Activated naive CD4-positive, alpha-beta T cell treated with anti-CD3 and anti-CD28 coated beads, Interleukin-2, amount 10 ng/mL, durations not matched to agents 7 days and 5 days (primary cell): ENCODE data around the gene IRGQ.

Source experiments
- CTCF ChIA-PET: fragments of 350-600 bp; sonication (Branson Sonifier 250); formaldehyde crosslinking; loops from one replicate; lab custom pipeline; 2021; ENCODE audit warnings: antibody characterized with exemption; lab: Charles Lee
- DNase-seq: peaks from one replicate; pipeline ENCODE4 v3.0.0-alpha.2; 2020
- H3K27ac Mint-ChIP-seq: one replicate; pipeline ENCODE4 v1.8.0; 2021; ENCODE audit warnings: mild to moderate bottlenecking, moderate library complexity, mixed read lengths
- H3K27me3 Mint-ChIP-seq: one replicate; pipeline ENCODE4 v1.8.0; 2021; ENCODE audit warnings: mild to moderate bottlenecking, mixed read lengths
- H3K36me3 Mint-ChIP-seq: one replicate; pipeline ENCODE4 v1.8.0; 2021; ENCODE audit warnings: mixed read lengths
- H3K4me1 Mint-ChIP-seq: one replicate; pipeline ENCODE4 v1.8.0; 2021; ENCODE audit warnings: mixed read lengths
- H3K4me3 Mint-ChIP-seq: one replicate; pipeline ENCODE4 v1.8.0; 2021; ENCODE audit warnings: mild to moderate bottlenecking, moderate library complexity, mixed read lengths
- H3K9me3 Mint-ChIP-seq: one replicate; pipeline ENCODE4 v1.8.0; 2021; ENCODE audit warnings: mixed read lengths

IRGQ gene

DNA sequence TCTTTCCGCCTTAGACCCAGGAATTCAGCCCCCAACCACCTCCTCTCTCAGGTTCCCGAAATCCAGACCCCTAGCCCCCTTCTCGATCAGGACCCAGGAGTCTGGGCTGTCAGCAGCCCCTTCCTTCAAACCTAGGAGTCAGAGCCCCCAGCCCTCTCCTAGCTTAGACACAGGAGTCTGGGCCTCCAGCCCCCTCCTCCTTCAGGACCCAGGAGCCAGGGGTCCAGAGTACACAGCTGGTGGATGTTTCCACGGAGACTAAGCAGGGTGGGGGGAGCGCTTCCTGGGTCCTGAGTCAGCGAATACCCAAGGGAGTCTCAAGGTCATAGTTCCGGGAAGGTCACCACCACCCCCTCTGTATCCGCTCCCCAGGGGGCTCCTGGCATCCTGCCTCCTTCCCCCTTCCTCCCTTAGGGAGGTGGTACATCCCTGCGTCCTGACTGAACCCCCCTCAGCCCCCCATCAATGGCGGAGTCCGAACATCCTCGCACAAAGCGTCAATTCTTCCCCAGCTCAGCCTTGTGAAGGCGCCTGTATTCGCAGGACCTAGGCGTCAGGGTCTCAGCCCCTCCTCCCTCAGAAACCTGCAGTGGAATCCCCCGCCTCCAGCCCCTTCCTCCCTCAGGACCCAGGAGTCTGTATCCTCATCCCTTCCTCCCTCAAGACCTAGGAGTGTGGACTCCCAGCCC, 39.1 kb upstream of the IRGQ start:
- H3K36me3 Mint-ChIP-seq = no peaks in the 10 kb centered on the region
- H3K27ac Mint-ChIP-seq = peak overlapping the region; percentile 56
- H3K27me3 Mint-ChIP-seq = peaks cover 77% of the 10 kb centered on the region
- H3K4me3 Mint-ChIP-seq = no peak overlapping the region
- H3K4me1 Mint-ChIP-seq = peaks cover 11% of the 10 kb centered on the region
- DNase-seq = no peak
- H3K9me3 Mint-ChIP-seq = no peaks in the 10 kb centered on the region
- CTCF ChIA-PET = no interaction called here

DNA sequence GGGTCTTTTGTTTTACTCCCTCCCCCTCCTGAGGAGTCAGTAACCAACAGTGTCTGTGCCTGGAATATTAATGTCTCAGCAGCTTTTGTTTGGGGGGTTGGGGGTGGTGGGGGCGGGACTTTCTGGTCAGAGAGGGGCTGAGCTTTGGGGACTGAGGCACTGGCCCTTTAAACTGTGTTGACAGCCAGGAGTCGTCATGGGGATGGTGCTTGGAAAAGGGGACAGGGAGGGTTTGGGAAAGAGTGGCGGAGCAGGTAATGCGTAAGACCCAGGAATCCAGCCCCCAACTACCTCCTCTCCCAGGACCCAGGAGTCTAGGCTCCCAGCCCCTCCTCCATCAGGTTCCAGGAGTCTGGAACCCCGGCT, 38.6 kb upstream of the IRGQ start:
- Mint-ChIP-seq H3K4me3 (no peak overlapping the region), H3K27me3 (peaks cover 73% of the 10 kb centered on the region), H3K4me1 (peaks cover 9% of the 10 kb centered on the region), H3K9me3 (no peaks in the 10 kb centered on the region), H3K27ac (no peak overlapping the region), H3K36me3 (no peaks in the 10 kb centered on the region)
- DNase-seq = no peak
- CTCF ChIA-PET = interaction anchor here (0.6 kb wide), 1 partner anchor 15 kb away, joined by 3 read pairs; no protein-coding TSS in a partner anchor

DNA sequence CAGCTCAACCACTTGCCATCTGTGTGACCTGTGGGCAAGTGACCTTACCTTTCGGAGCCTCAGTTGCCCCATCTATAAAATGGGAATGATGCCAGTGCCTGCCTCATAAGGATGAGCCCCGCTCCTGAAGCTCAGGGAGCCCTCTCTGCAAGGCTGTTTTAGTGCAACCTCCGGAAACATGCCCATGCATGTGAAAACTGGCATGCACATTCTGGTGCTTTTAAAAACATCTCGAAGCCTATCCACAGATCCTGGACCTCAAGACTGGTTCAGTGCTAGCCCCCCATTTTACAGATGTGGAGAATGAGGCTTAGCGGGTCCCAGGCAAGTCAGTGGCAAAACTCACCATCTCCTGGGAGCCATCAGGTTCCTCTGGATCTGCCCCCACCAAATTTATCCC, 38.1 kb upstream of the IRGQ start:
- Mint-ChIP-seq H3K27me3 (peaks cover 70% of the 10 kb centered on the region), H3K9me3 (no peaks in the 10 kb centered on the region), H3K27ac (no peak overlapping the region), H3K36me3 (no peaks in the 10 kb centered on the region), H3K4me1 (peaks cover 7% of the 10 kb centered on the region), H3K4me3 (no peak overlapping the region)
- CTCF ChIA-PET = interaction anchor here (0.6 kb wide), 1 partner anchor 15 kb away, joined by 3 read pairs; no protein-coding TSS in a partner anchor
- DNase-seq = no peak

DNA sequence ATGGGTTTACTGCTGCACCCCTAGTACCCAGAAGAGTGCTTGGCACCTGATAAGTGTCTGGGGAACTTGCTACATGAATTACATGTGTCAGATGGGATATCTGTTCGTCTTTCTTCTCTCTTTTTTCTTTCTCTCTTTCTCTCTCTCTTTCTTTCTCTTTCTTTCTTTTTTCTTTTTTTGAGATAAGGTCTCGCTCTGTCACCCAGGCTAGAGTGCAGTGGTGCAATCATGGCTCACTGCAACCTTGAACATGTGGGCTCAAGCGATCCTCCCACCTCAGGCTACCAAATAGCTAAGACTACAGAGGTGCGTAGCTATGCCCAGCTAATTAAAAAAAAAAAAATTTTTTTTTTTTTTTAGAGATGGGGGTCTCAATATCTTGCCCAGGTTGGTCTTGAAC, 37.6 kb upstream of the IRGQ start:
- Mint-ChIP-seq H3K27me3 (peaks cover 65% of the 10 kb centered on the region), H3K4me3 (no peak overlapping the region), H3K9me3 (no peaks in the 10 kb centered on the region), H3K4me1 (peaks cover 3% of the 10 kb centered on the region), H3K36me3 (no peaks in the 10 kb centered on the region), H3K27ac (no peak overlapping the region)
- DNase-seq = no peak
- CTCF ChIA-PET = no interaction called here

DNA sequence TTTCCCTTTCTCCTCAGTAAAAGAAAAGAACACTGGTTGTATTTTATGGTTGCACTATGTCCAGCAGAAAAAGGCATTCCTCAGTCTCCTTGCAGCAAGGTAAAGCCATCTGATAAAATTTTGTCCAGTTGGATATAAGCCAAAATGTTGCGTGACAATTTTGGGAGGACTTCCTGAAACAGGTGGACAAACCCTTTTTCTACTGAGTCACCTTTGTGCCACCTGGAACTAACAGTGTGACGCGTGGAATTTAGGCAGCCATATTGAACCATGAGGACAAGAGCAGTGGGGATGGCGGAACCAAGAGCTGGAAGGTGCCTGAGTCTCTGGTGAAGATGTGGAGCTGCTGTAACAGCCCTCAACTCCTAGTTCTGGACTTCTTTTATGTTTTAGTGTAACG, 35.6 kb upstream of the IRGQ start:
- Mint-ChIP-seq H3K9me3 (no peaks in the 10 kb centered on the region), H3K27me3 (peaks cover 61% of the 10 kb centered on the region), H3K4me1 (peaks cover 11% of the 10 kb centered on the region), H3K27ac (no peak overlapping the region), H3K36me3 (no peaks in the 10 kb centered on the region), H3K4me3 (no peak overlapping the region)
- CTCF ChIA-PET = no interaction called here
- no peak for DNase-seq

DNA sequence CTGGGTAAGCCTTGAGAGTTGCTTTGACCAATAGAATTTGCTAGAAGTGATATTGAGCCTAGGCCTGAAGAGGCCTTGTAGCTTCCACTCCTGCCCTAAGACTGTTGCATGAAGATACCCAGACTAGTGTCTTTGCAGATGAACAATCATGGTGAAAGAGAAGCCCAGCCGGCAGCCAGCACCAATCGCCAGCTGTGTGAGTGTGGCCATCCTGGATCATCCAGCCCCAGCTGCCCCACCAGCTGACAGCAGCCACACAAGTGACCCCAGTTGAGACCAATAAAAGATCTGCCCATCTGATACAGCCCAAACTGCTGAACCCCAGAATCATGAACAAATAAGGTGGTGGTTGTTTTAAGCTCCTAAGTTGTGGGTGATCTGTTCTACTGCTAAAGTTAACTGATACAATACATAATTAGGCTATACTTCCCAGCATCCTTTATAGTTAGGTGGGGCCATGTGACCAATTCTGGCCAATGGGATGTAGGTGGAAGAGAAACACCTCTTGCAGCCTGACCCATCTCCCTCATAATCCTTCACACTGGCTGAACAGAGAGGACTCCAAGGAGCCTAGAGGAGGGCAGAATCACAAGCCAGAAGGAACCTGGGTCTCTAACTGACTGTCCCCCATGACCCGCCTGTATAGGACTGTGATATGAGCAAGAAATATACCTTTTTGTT, 32.9 kb upstream of the IRGQ start:
- CTCF ChIA-PET = no interaction called here
- Mint-ChIP-seq H3K4me1 (peaks cover 32% of the 10 kb centered on the region), H3K4me3 (no peak overlapping the region)

DNA sequence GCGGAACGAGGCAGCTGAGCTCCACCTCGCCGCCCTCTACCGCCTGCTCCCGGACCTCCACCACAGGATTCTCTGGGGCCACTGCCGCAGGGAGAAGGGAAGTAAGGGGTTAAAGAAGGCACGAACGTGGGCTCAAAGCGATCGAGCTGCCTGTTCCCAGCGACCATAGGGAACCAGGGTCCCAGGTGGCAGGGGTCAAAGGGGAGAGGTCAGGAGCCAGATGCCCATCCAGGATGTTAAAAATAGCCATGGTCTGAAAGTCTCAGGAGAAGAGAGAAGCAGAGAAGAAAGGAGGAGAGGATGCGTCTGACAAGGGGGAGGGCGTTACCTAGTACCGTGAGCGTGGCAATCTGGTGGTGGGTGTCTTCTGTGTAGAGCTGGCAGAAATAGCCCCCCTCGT, 30.9 kb upstream of the IRGQ start:
- no peak overlapping the region for H3K4me3 Mint-ChIP-seq
- H3K9me3 Mint-ChIP-seq = no peaks in the 10 kb centered on the region
- peaks cover 27% of the 10 kb centered on the region for H3K27me3 Mint-ChIP-seq
- DNase-seq = no peak
- H3K27ac Mint-ChIP-seq = no peak overlapping the region
- H3K4me1 Mint-ChIP-seq = peaks cover 37% of the 10 kb centered on the region
- H3K36me3 Mint-ChIP-seq = no peaks in the 10 kb centered on the region
- CTCF ChIA-PET = interaction anchor here (0.6 to 1.3 kb wide), 2 partner anchors 32 to 187 kb away, joined by 3 read pairs; no protein-coding TSS in a partner anchor

More for the DNA sequence above, 32.9 kb upstream of the IRGQ start:
- no peak for DNase-seq
- no peaks in the 10 kb centered on the region for H3K36me3 Mint-ChIP-seq
- H3K9me3 Mint-ChIP-seq = no peaks in the 10 kb centered on the region
- H3K27ac Mint-ChIP-seq = no peak overlapping the region
- H3K27me3 Mint-ChIP-seq = peaks cover 46% of the 10 kb centered on the region

DNA sequence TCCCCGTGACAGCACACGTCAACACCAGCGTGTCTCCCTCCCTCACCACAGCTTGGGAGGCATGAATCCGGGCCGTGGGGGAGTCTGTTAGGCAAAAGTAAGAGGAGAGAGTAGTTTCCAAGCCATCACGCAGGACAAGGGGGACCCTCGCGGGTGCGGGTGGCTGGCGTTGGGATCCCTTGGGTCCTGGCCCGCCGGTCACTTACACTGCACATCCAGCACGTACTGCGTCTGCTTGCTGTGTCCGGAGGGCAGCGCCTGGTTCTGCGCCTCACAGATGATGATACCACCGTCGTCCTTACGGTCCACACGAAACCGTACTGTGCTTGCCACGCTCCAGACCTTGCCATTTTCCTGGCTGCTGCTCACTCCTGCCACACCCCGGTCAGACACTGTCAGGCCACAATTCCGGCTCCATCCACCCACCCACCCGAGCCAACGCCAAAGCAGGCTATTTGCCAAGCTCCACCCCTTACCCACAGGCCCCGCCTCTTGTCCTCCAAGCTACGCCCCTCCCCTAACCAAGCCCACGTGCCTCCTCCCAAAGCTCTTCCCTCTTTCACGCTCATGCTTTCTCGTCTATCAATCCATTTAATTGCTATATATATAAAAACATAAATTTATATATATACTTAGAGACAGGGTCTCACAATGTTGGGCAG, 30.1 kb upstream of the IRGQ start:
- Mint-ChIP-seq H3K4me3 (no peak overlapping the region), H3K27me3 (peaks cover 27% of the 10 kb centered on the region), H3K27ac (no peak overlapping the region), H3K9me3 (no peaks in the 10 kb centered on the region), H3K4me1 (peaks cover 40% of the 10 kb centered on the region), H3K36me3 (no peaks in the 10 kb centered on the region)
- peak; percentile 47 for DNase-seq
- CTCF ChIA-PET = interaction anchor here (0.6 to 1.3 kb wide), 4 partner anchors 32 to 186 kb away, joined by 3 read pairs; no protein-coding TSS in a partner anchor

DNA sequence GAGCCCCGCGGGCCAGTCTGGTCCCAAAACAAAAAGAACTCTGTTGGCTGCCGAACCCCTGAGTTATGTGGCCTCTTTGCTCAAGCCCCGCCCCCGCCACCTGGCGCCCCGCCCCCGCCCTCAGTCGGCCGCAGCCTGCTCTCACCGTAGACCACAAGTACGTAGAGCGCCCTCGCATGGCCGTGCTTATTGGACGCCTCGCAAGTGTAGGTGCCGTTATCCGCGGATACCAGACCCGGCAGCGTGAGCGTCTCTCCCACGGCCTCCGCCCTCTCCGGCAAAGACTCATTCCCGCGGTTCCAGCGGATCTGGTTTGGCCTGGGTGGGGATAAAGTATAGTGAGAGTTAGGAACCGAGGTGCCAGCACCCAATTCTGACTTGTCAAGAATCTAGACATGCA, 29.0 kb upstream of the IRGQ start:
- CTCF ChIA-PET = interaction anchor here (1.2 kb wide), 1 partner anchor 65 kb away, joined by 3 read pairs; no protein-coding TSS in a partner anchor

DNA sequence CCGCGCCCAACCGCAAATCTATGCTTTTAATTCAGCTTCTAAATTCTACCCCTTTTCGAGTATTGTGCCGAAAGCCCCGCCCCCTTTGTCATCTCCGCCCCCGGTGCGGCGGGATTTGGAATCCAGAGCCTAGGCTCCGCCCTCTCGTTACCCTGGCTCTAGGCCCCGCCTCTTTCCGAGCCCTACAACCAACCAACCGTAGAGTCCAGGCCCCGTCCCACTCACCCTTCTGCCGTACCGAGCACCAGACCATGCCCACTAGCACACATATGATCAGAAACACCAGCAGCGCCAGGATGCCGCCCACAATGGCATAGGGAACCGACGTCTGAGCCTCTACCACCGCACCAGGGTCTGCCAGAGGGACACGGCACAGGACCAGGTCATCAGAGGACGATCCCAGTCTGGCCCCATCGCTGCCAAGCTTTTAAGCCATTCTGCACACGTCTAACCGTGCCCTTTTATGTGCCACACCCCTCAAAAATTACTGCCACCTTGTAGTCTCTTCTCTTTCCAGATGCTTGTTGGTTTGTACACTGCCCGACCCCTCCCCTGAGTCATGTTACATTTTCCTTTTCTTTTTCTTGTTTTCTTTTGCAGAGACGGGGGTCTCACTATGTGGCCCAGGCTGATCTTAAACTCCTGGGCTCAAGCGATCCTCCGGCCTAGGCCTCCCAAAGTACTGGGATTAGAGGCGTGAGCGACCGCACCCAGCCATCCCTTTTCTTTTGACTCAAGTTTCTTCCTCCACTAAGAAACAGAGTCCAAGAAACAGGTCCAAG, 28.1 kb upstream of the IRGQ start:
- Mint-ChIP-seq H3K27me3 (peaks cover 27% of the 10 kb centered on the region), H3K27ac (no peak overlapping the region), H3K4me1 (peaks cover 55% of the 10 kb centered on the region), H3K9me3 (no peaks in the 10 kb centered on the region), H3K36me3 (no peaks in the 10 kb centered on the region), H3K4me3 (no peak overlapping the region)
- no peak for DNase-seq
- CTCF ChIA-PET = no interaction called here

More for the DNA sequence above, 29.0 kb upstream of the IRGQ start:
- peak; percentile 93 for DNase-seq
- Mint-ChIP-seq H3K4me3 (no peak overlapping the region), H3K27ac (peak overlapping the region; percentile 37), H3K36me3 (no peaks in the 10 kb centered on the region), H3K4me1 (peaks cover 49% of the 10 kb centered on the region), H3K27me3 (peaks cover 27% of the 10 kb centered on the region), H3K9me3 (no peaks in the 10 kb centered on the region)

DNA sequence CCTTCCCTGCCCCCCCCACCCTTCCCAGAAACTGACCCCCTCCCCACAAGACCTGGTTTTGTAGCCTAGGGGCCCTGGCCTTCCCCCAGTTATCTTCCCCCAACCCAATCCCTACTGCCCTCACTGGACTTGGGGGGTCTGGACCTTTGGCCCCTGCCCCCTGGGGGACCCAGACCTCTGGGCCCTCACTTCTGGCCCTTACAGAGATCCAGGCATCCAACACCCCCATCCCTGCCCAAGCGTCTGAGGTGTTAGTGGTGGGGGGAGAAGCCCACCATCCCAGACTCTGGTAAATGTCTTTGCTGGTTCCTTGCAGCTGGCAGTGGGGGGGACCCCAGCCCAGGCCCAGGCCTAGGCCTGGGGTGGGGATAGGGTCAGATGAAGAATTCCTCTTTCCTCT, 27.0 kb upstream of the IRGQ start:
- Mint-ChIP-seq H3K27ac (peak overlapping the region; percentile 42), H3K27me3 (peaks cover 26% of the 10 kb centered on the region), H3K4me3 (no peak overlapping the region), H3K9me3 (no peaks in the 10 kb centered on the region), H3K36me3 (no peaks in the 10 kb centered on the region), H3K4me1 (peaks cover 62% of the 10 kb centered on the region)
- CTCF ChIA-PET = no interaction called here
- DNase-seq = no peak

DNA sequence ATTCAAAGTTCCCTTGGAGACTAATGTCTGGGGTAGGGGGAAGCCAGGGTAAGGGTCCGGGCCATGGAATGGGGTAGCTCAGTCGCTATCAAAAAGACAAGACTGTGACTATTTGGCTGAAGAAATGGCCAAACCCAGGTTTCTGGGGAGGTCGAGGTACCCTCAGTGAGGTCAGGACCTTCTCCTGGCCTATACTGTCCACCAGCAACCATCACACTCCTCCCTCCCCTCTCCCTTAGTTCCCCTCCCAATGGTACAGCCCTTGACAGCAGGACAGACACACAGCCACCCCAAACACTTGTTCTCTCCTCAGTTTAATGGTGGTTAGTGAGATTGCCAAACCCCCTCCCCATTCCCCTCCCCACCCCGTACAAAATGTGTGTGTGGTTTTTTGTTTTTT, 26.1 kb upstream of the IRGQ start:
- Mint-ChIP-seq H3K4me1 (peaks cover 58% of the 10 kb centered on the region), H3K36me3 (no peaks in the 10 kb centered on the region), H3K4me3 (no peak overlapping the region), H3K27me3 (peaks cover 17% of the 10 kb centered on the region), H3K27ac (no peak overlapping the region), H3K9me3 (no peaks in the 10 kb centered on the region)
- DNase-seq = no peak
- CTCF ChIA-PET = interaction anchor here (0.9 kb wide), 1 partner anchor 67 kb away, joined by 3 read pairs; no protein-coding TSS in a partner anchor

DNA sequence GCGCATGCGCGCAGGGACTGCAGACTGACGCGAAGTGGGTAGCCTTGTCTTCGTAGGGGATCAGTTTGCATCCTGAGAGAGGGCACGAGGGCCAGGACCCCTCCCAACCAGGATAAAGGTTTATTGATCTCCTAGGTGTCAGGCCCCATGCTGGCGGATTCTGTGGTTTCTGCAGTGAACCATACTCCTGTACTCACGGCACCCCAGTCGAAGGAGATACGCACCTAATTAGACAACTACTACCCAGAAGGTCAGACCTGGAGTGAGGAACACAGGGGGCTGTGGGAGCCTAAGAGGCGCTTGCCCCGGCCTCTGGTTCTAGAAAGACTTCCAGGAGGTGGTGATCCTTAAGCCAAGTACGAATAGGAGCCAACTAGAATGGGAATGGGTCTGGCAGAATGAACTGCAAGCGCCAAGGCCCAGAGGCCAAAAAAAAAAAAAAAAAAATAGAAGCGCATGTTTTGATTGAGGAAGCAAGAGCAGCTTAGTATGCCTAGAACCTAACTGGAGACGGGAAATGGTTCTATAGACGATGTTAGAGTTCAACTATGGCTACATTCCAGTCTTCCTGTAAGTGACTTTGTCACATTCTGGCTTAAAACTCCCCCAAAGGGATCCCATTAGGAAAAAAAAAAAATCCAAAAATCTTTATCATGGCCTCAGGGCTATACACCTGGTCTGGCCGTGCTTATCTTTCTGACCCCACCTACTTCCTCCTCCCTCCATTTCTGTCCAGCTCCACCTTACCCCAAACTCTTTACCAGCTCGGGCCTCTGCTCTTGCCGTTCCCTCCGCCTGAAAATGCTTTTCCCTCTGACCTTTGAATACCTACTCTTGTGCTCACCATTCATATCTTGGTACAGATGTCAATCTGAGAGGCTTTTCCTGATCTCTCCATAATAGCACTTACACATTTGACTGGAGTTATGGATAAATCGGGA, 24.4 kb upstream of the IRGQ start:
- Mint-ChIP-seq H3K4me3 (peak overlapping the region; percentile 94), H3K4me1 (peaks cover 45% of the 10 kb centered on the region), H3K9me3 (no peaks in the 10 kb centered on the region), H3K27me3 (no peaks in the 10 kb centered on the region), H3K36me3 (no peaks in the 10 kb centered on the region), H3K27ac (peak overlapping the region; percentile 98)
- CTCF ChIA-PET = no interaction called here
- DNase-seq = peak; percentile 90
